Astrocyte (in vitro differentiated cells and primary cell): ENCODE measurements around the gene UMODL1. TPM values are rescaled to one million over a fixed set of nuclear protein-coding genes. Genes with fewer than 3 reads are reported as not detected.

Source experiments
- DNase-seq: peaks from one replicate; pipeline ENCODE4 v3.0.0-alpha.2; 2010; ENCODE audit warnings: low read depth
- FAIRE-seq: peaks from 2 replicates; lab custom pipeline; 2011; peaks lifted over from hg19 to GRCh38; lab: Jason Lieb, UNC
- H2AFZ ChIP-seq: 2 replicates; pipeline ENCODE4 v1.6.0; 2012; ENCODE audit warnings: low read depth, low read length, inconsistent platforms
- H3K27ac ChIP-seq: 2 replicates; pipeline ENCODE4 v1.5.1; 2011; ENCODE audit warnings: low read depth, low read length, inconsistent platforms
- H3K27me3 ChIP-seq: 2 replicates; pipeline ENCODE4 v1.6.0; 2011; ENCODE audit warnings: low read length, inconsistent platforms; ENCODE audit not compliant: insufficient read depth
- H3K36me3 ChIP-seq: 2 replicates; pipeline ENCODE4 v1.5.1; 2011; ENCODE audit warnings: low read length, inconsistent platforms; ENCODE audit not compliant: insufficient read depth
- H3K4me1 ChIP-seq: 2 replicates; pipeline ENCODE4 v1.5.1; 2011; ENCODE audit warnings: low read length, inconsistent platforms; ENCODE audit not compliant: insufficient read depth
- H3K4me2 ChIP-seq: 2 replicates; pipeline ENCODE4 v1.6.0; 2012; ENCODE audit warnings: low read length, inconsistent platforms
- H3K4me3 ChIP-seq: 2 replicates; pipeline ENCODE4 v1.5.1; 2011; ENCODE audit warnings: low read depth, mild to moderate bottlenecking, low read length, inconsistent platforms; ENCODE audit not compliant: insufficient read depth
- H3K79me2 ChIP-seq: 2 replicates; pipeline ENCODE4 v1.6.0; 2012; ENCODE audit warnings: mild to moderate bottlenecking, low read length, inconsistent platforms; ENCODE audit not compliant: insufficient read depth
- H3K9ac ChIP-seq: 2 replicates; pipeline ENCODE4 v1.6.0; 2012; ENCODE audit warnings: mild to moderate bottlenecking, low read length, inconsistent platforms
- H3K9me3 ChIP-seq: 2 replicates; pipeline ENCODE4 v1.5.1; 2012; ENCODE audit warnings: low read depth, mild to moderate bottlenecking, low read length, inconsistent platforms; ENCODE audit not compliant: insufficient read depth
- H4K20me1 ChIP-seq: 2 replicates; pipeline ENCODE4 v1.6.0; 2012; ENCODE audit warnings: low read length, inconsistent platforms; ENCODE audit not compliant: insufficient read depth
- H3K27ac Mint-ChIP-seq: one replicate; pipeline ENCODE4 v1.8.0; 2021; ENCODE audit warnings: mild to moderate bottlenecking, mixed read lengths; ENCODE audit not compliant: unreplicated experiment
- H3K27me3 Mint-ChIP-seq: one replicate; pipeline ENCODE4 v1.8.0; 2021; ENCODE audit warnings: low read depth, mixed read lengths; ENCODE audit not compliant: unreplicated experiment
- H3K36me3 Mint-ChIP-seq: one replicate; pipeline ENCODE4 v1.8.0; 2021; ENCODE audit warnings: low read depth, mixed read lengths; ENCODE audit not compliant: unreplicated experiment
- H3K4me1 Mint-ChIP-seq: one replicate; pipeline ENCODE4 v1.8.0; 2021; ENCODE audit warnings: low read depth, mixed read lengths; ENCODE audit not compliant: unreplicated experiment
- H3K4me3 Mint-ChIP-seq: one replicate; pipeline ENCODE4 v1.8.0; 2021; ENCODE audit warnings: mild to moderate bottlenecking, moderate library complexity, mixed read lengths; ENCODE audit not compliant: unreplicated experiment
- H3K9me3 Mint-ChIP-seq: one replicate; pipeline ENCODE4 v1.8.0; 2021; ENCODE audit warnings: mild to moderate bottlenecking, mixed read lengths; ENCODE audit not compliant: unreplicated experiment
- EZH2 ChIP-seq: IDR thresholded peaks from 2 replicates; pipeline ENCODE4 v1.6.1; 2012; ENCODE audit warnings: mild to moderate bottlenecking, low read length, inconsistent platforms; ENCODE audit not compliant: insufficient read depth
- total RNA-seq: library from RNA; stranded (reverse); gene quantifications from 2 replicates; pipeline ENCODE4 v1.2.1, GENCODE V29; 2021
- TF ChIP-seq, protein P1 (sequence below): IDR thresholded peaks from 2 replicates; pipeline ENCODE4 v1.5.1; 2011; ENCODE audit warnings: low read depth, mild to moderate bottlenecking, inconsistent platforms, low read length, moderate library complexity; ENCODE audit not compliant: insufficient read depth

Gene UMODL1
- total RNA-seq, 1 donor from 2014 or later: not detected

DNA sequence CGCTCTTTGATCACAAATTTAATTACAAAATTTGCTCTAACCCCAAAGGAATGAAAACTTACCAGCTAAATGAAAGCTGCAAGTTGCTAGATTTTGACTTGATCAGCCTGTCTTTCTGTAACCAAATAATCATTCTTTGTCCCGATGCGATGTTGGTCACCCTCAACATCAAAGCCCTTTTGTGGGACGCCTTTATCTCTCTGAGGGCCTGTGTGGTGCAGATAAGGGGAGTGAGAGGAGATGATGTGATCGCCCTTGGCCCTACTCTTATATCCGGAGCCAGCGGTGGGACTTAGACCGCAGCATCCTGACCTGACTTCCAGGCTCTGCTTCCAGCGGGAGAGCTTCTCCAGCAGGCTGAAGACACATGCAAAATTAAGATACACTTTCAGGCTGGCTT, 19.3 kb upstream of the UMODL1 start:
- no peaks in the 10 kb centered on the region for H3K79me2 ChIP-seq
- no peaks in the 10 kb centered on the region for H3K9me3 ChIP-seq
- no peak overlapping the region for H3K27ac Mint-ChIP-seq
- no peaks in the 10 kb centered on the region for H3K36me3 ChIP-seq
- DNase-seq: peak; percentile 49
- H3K4me2 ChIP-seq: no peak overlapping the region
- peaks cover 9% of the 10 kb centered on the region for H3K27me3 Mint-ChIP-seq
- peaks cover 14% of the 10 kb centered on the region for H3K27me3 ChIP-seq
- peaks cover 13% of the 10 kb centered on the region for H3K4me1 Mint-ChIP-seq
- H3K4me3 ChIP-seq: no peak overlapping the region
- no peak overlapping the region for H3K9ac ChIP-seq
- FAIRE-seq: no peak
- H3K4me1 ChIP-seq: peaks cover 31% of the 10 kb centered on the region
- H3K36me3 Mint-ChIP-seq: no peaks in the 10 kb centered on the region
- no peaks in the 10 kb centered on the region for H4K20me1 ChIP-seq
- no peak overlapping the region for H3K27ac ChIP-seq
- no peak overlapping the region for H3K4me3 Mint-ChIP-seq
- H3K9me3 Mint-ChIP-seq: peaks cover 7% of the 10 kb centered on the region
- TF ChIP-seq EZH2: no peak
- TF ChIP-seq, protein P1, sequence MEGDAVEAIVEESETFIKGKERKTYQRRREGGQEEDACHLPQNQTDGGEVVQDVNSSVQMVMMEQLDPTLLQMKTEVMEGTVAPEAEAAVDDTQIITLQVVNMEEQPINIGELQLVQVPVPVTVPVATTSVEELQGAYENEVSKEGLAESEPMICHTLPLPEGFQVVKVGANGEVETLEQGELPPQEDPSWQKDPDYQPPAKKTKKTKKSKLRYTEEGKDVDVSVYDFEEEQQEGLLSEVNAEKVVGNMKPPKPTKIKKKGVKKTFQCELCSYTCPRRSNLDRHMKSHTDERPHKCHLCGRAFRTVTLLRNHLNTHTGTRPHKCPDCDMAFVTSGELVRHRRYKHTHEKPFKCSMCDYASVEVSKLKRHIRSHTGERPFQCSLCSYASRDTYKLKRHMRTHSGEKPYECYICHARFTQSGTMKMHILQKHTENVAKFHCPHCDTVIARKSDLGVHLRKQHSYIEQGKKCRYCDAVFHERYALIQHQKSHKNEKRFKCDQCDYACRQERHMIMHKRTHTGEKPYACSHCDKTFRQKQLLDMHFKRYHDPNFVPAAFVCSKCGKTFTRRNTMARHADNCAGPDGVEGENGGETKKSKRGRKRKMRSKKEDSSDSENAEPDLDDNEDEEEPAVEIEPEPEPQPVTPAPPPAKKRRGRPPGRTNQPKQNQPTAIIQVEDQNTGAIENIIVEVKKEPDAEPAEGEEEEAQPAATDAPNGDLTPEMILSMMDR: no peak
- H2AFZ ChIP-seq: no peak overlapping the region

DNA sequence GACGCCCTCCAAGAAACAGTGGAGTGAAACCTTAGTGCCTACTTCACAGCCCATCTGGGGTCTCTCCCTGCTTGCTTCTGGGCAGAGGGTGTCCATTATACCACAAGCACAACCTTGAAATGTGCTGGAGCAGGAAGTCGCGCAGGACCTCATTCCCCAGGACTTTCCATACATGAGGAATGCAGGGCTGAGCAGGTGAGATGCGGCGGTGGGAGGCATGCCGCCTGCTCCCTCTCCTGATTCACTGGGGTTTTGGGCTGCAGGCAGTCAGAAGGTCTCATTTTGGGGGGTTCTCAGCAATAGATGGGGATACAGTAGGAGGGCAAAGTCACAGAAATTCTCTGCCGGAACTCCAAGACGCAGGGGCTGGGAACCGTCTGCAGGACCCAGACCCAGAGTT, 15.7 kb upstream of the UMODL1 start:
- Histone ChIP-seq H3K36me3 (no peaks in the 10 kb centered on the region), H3K4me2 (no peak overlapping the region), H3K27ac (no peak overlapping the region), H3K9ac (no peak overlapping the region), H3K79me2 (no peaks in the 10 kb centered on the region), H3K4me1 (peaks cover 22% of the 10 kb centered on the region), H2AFZ (no peak overlapping the region), H3K9me3 (no peaks in the 10 kb centered on the region), H3K4me3 (no peak overlapping the region), H4K20me1 (no peaks in the 10 kb centered on the region), H3K27me3 (peaks cover 14% of the 10 kb centered on the region)
- no peak for TF ChIP-seq EZH2
- Mint-ChIP-seq H3K27me3 (peaks cover 30% of the 10 kb centered on the region), H3K9me3 (peaks cover 6% of the 10 kb centered on the region), H3K4me1 (peaks cover 3% of the 10 kb centered on the region), H3K27ac (no peak overlapping the region), H3K36me3 (no peaks in the 10 kb centered on the region), H3K4me3 (no peak overlapping the region)
- no peak for DNase-seq
- no peak for FAIRE-seq

DNA sequence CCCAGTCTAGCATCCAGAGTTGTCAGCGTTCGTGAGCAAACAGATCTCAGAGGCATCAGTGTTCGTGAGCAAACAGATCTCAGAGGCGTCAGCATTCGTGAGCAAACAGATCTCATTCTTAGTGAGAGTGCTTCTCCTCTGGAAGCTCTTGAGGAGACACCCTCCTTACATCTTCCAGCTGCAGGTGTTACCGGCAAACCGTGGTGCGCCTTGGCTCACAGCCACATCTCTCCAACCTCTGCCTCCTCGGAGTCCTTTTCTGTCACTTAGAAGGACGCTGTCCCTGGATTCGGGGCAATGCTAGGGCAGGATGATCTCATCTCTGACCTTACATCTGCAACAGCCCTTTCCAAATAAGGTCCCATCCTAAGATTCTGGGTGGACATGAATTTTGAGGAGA, 14.6 kb upstream of the UMODL1 start:
- Mint-ChIP-seq H3K4me1 (peaks cover 3% of the 10 kb centered on the region), H3K36me3 (no peaks in the 10 kb centered on the region), H3K4me3 (no peak overlapping the region), H3K27ac (no peak overlapping the region), H3K9me3 (peaks cover 6% of the 10 kb centered on the region), H3K27me3 (peaks cover 33% of the 10 kb centered on the region)
- H3K4me2 ChIP-seq: peak overlapping the region; percentile 73
- H3K79me2 ChIP-seq: no peaks in the 10 kb centered on the region
- H3K27ac ChIP-seq: peak overlapping the region; percentile 68
- H3K36me3 ChIP-seq: no peaks in the 10 kb centered on the region
- H3K9ac ChIP-seq: peak overlapping the region; percentile 74
- no peak overlapping the region for H2AFZ ChIP-seq
- H4K20me1 ChIP-seq: no peaks in the 10 kb centered on the region
- H3K27me3 ChIP-seq: peaks cover 14% of the 10 kb centered on the region
- H3K9me3 ChIP-seq: no peaks in the 10 kb centered on the region
- peaks cover 22% of the 10 kb centered on the region for H3K4me1 ChIP-seq
- TF ChIP-seq, protein P1: no peak
- no peak for TF ChIP-seq EZH2
- DNase-seq (no peak), FAIRE-seq (no peak)
- H3K4me3 ChIP-seq: peak overlapping the region; percentile 22
